ENCODE data around the gene SUN1. TPM values are rescaled to one million over a fixed set of nuclear protein-coding genes. Genes with fewer than 3 reads are reported as not detected.

Gene SUN1
- polyA plus RNA-seq, 1 of the 3 experiments (the other 2 are of a cell fraction) = 369 TPM

DNA sequence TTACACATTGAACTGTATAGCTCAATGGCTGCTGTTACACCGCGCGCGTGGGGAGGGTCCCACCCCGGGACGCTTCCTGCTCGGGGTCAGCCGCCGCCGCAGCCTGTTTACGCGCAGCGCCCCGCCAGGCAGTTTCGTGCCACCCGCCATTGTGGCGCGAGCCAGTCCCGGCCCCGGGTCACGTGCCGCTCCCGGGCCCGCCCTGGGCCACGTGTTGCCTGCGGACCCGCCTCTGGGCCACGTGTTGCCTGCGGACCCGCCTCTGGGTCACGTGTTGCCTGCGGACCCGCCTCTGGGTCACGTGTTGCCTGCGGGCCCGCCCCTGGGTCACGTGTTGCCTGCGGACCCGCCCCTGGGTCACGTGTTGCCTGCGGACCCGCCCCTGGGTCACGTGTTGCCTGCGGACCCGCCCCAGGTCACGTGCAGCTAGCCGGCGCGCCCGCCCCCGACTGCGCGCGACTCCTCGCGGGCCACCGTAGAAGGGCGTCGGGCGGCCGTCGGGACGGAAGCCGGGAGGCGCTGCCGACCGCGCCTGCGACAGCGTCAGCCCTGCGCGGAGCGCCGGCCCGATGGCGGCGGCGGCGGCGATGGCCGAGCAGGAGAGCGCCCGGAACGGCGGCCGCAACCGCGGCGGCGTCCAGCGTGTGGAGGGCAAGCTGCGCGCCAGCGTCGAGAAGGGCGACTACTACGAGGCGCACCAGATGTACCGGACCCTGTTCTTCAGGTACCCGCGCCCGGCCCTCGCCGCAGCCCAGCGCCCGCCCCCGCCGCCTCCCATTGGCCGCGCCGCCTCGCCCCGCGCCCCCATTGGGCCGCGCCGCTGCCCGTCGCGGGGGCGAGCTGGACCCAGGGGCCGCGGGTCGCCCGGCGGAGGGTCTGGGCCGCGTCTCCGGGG is 44.0 kb downstream of the SUN1 start, which contains the start of gene GET4 (continued):
- TF ChIP-seq USF2 (IDR thresholded peaks at IDR 0.05; ENCODE audit: borderline replicate concordance, low read depth, low read length) = peak; percentile 100
- peak; percentile 87 for TF ChIP-seq ELF1 (IDR thresholded peaks at IDR 0.05)
- TF ChIP-seq NRF1 (IDR thresholded peaks at IDR 0.05; ENCODE audit: low read depth, low read length) = peak; percentile 29; the same call in 1 of the 2 replicates
- peak; percentile 66; the same call in 1 of the 2 replicates for TF ChIP-seq ZBTB33 (IDR thresholded peaks at IDR 0.05; ENCODE audit: borderline replicate concordance, low read depth)

DNA sequence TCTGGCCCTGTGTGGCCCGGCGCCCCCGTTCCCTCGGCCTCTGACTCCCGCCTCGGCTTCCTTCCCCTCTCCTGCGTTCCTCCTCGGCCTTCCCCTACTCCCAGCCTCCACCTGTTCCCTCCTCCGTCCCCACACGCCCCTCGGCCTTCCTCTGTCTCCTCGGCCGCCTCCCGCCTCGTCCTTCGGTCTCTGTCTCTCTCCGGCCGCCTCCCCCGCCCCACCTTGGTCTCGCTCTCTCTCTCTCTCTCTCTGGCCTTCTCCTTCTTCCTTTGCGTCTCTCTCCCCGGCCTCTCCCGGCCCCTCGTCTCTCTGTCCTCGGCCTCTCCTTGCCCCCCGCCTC is 44.7 kb downstream of the SUN1 start:
- under 1% methylated on average over 21 of the region's 26 CpGs for WGBS (ENCODE audit: low lambda C conversion rate)
- ChIA-PET CTCF (interaction anchor here (0.6 to 6.4 kb wide), 2 partner anchors 24 to 36 kb away, joined by 3 to 112 read pairs; no protein-coding TSS in a partner anchor), POLR2A (interaction anchor here (0.6 to 1.4 kb wide), 5 partner anchors 24 to 725 kb away, joined by 3 to 4 read pairs (median 3); no protein-coding TSS in a partner anchor)
- H3K27me3 ChIP-seq (ENCODE audit: insufficient read depth) = no peaks in the 10 kb centered on the region
- peaks cover 38% of the 10 kb centered on the region for H3F3A ChIP-seq (replicated peaks; ENCODE audit: insufficient read depth)
- peaks cover 33 to 45% of the 10 kb centered on the region in 2 experiments for H3K36me3 ChIP-seq (replicated peaks in 1 of 2; ENCODE audit: control insufficient read depth in 1 of 2, insufficient read depth in 2 of 2, low read length in 1 of 2)
- H3K9ac ChIP-seq = peak overlapping the region; percentile 86
- peak overlapping the region; percentile 98 for H3K4me2 ChIP-seq
- H3K27ac ChIP-seq (ENCODE audit: low read depth in 2 of 2, low read length in 1 of 2) = peak overlapping the region; percentile 58 to 87; a peak in 3 of 4 replicates
- H3K9me2 ChIP-seq = no peaks in the 10 kb centered on the region
- no peaks in the 10 kb centered on the region for H3K9me3 ChIP-seq
- TF ChIP-seq TEAD4 (IDR thresholded peaks at IDR 0.05; ENCODE audit: borderline replicate concordance, insufficient read depth) (no peak), YY1 (IDR thresholded peaks at IDR 0.05; ENCODE audit: low read depth) (no peak), EP300 (IDR thresholded peaks at IDR 0.05; ENCODE audit: borderline replicate concordance in 1 of 2, low read depth in 1 of 2, low read length in 1 of 2) (no peak), RAD21 (IDR thresholded peaks at IDR 0.05; ENCODE audit: low read length) (no peak), FOXM1 (IDR thresholded peaks at IDR 0.05; ENCODE audit: low read depth) (no peak), GATA2 (CRISPR knock-in tag; IDR thresholded peaks at IDR 0.05) (no peak), EZH2phosphoT487 (IDR thresholded peaks at IDR 0.05; ENCODE audit: borderline replicate concordance, low read depth) (no peak), USF1 (IDR thresholded peaks at IDR 0.05; ENCODE audit: borderline replicate concordance, low read depth) (no peak), CHD2 (IDR thresholded peaks at IDR 0.05; ENCODE audit: low read length, partially characterized antibody) (no peak), FOSL2 (IDR thresholded peaks at IDR 0.05; ENCODE audit: borderline replicate concordance, low read depth) (no peak), RCOR1 (IDR thresholded peaks at IDR 0.05; ENCODE audit: low read length) (no peak)
- TF ChIP-seq, protein P1, sequence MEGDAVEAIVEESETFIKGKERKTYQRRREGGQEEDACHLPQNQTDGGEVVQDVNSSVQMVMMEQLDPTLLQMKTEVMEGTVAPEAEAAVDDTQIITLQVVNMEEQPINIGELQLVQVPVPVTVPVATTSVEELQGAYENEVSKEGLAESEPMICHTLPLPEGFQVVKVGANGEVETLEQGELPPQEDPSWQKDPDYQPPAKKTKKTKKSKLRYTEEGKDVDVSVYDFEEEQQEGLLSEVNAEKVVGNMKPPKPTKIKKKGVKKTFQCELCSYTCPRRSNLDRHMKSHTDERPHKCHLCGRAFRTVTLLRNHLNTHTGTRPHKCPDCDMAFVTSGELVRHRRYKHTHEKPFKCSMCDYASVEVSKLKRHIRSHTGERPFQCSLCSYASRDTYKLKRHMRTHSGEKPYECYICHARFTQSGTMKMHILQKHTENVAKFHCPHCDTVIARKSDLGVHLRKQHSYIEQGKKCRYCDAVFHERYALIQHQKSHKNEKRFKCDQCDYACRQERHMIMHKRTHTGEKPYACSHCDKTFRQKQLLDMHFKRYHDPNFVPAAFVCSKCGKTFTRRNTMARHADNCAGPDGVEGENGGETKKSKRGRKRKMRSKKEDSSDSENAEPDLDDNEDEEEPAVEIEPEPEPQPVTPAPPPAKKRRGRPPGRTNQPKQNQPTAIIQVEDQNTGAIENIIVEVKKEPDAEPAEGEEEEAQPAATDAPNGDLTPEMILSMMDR (IDR thresholded peaks at IDR 0.05) = no peak
- no peak overlapping the region for H2AFZ ChIP-seq (ENCODE audit: low read depth)
- H4K20me1 ChIP-seq (ENCODE audit: insufficient read depth) = peaks cover 40% of the 10 kb centered on the region
- no peak for DNase-seq
- H3K4me1 ChIP-seq (ENCODE audit: control insufficient read depth in 1 of 2, insufficient read depth in 2 of 2, low read depth in 1 of 2, low read length in 1 of 2) = peaks cover 11 to 29% of the 10 kb centered on the region in 2 experiments; a peak in 2 of 4 replicates
- H3K4me3 ChIP-seq (ENCODE audit: low read depth in 2 of 2, low read length in 1 of 2) = peak overlapping the region; percentile 57 to 89
- peaks cover 51% of the 10 kb centered on the region for H3K79me2 ChIP-seq (ENCODE audit: insufficient read depth)
